ENCODE results near the gene ZMYM2.

GRCh38 chr13:20053016-20053415, 94.5 kb downstream of the ZMYM2 start:
- no peak for TF ChIP-seq CTCF (IDR thresholded peaks at IDR 0.05)
- no peak for TF ChIP-seq RARB (CRISPR knock-in tag; IDR thresholded peaks at IDR 0.05)
- no peak for TF ChIP-seq JUNB (IDR thresholded peaks at IDR 0.05)
- no peak for TF ChIP-seq PBX3 (IDR thresholded peaks at IDR 0.05)
- TF ChIP-seq NR3C1 (IDR thresholded peaks at IDR 0.05) = no peak
- no peak for TF ChIP-seq EHMT2 (IDR thresholded peaks at IDR 0.05; ENCODE audit: low read depth)

All from A549 (cell line).